ENCODE measurements around the gene FAM53C.
"Not testable (repeated sequence)": the region's sequence is repeated elsewhere in the genome, so short reads cannot be mapped to it uniquely, and the experiment has no call there.

The FAM53C gene

DNA sequence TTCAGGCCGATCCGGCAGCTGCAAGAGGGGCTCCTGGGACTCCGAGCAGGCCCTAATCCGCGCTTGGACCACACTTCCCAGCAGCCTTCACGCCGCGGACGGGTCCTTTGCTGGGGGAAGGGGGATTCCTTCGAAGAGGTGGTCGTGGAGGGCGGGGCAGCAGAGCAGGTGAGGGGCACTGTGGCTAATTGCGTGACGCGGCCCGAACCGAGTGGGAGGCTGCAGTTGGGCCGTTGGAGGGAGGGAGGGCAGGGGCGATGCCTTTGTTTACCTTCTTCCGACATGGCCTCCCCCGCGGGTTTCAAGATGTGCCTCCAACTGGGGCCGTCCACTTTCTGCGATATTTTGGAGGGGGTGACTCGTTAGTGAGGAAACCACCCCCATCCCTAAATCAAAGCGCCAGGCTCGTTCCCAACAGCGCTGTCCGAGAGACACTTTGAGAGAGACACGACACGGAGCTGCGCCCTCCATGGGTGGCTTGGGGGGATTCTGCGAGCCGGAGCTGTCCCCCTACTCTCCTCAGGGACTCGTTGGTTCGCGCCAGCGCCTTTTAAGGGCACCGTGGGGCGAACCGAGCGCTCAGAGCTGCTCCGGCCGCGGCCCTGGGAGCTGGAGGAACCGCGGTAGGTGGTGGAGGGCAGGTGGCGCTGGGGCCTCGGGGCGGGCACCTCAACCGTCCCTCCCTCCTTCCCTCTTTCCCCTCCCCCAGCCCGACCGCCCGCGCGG, at the start of gene FAM53C:
FAM53C (plus strand) TSS at position 582 of the 726 bp plus-strand sequence. CDS start 3,070 bp downstream, outside the sequence.
- peak; percentile 89 for DNase-seq (ENCODE audit: low read depth)

DNA sequence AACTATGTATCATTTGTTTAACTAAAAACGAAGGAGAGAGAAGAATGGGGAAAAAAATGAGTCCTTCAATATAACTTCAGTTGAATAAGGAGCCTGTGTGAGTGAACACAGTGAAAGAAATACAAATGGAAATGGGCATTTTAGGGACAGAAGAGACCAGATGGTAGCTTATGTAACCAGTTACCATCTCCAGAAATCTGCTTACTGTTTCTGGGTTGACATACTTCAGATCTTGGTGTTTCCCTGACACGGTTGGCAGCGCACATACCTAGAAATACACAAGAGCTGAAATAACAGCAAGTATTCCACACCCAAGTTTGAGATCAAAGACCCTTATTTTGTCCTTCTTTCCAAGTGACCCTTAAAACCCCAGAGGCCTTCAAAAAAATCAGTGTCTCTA, 48.8 kb upstream of the FAM53C start:
- DNase-seq (ENCODE audit: low read depth) = no peak

DNA sequence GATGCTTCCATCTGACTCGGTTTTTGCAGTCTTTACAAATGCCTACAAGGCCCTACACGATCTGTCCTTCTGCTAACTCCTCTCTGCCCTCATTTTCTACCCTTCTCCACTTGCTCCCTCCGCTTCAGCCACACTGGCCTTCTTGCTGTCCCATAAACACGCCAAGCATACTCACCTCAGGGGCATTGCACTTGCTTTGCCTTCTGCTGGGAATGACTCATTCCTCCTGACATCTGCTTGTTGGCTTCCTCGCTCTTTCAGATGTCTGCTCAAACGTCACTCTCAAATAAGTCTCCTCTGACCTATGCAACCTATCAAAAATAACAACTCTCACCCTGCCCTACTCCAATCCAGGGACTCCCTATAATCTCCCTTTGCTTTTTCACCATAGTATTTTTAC, 34.7 kb upstream of the FAM53C start:
- no peak for DNase-seq (ENCODE audit: low read depth)

DNA sequence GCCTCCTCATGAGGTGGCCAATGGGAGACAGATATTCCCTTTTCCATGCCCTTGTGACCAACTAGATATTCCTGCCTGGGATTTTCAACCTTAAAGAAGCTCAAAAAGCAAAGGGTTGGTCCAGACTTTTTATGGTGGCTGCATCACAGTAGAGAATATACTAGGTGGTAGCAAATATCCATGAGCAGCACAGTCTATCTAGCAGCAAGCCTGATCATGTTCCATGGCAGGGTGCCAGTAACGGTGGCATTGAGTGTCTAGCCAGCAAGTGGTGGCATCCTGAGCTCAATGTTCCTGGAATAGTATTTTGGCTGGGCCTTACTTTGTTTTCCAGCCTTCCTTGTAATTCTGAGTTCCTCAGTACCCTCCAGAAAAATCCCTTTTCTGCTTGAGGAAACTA, 32.3 kb upstream of the FAM53C start:
- no peak for DNase-seq (ENCODE audit: low read depth)

DNA sequence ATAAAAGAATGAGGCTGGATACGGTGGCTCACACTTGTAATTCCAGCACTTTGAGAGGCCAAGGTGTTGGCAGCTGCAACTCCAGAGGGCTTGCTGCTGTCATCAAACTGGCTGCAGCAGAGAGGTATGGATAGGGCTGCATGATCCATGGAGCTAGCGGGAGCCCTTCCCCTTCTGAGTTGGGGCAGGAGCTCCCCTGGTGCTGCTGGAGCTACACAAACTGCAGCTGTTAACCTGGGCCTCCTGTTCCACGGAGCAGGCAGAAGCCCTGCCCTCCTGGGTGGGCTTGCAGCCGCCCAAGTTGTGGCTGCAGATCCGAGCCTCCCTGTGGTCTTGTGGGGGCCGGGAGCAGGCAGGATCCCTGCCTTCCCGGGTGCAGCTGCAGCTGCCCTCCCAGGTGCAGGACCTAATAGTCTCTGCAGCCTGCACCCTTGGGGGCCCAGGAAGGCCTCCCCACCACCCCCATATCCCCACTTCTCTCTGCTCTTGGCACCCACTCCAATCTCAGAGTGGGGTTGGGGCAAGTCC, 22.3 kb upstream of the FAM53C start:
- DNase-seq (ENCODE audit: low read depth) = no peak

DNA sequence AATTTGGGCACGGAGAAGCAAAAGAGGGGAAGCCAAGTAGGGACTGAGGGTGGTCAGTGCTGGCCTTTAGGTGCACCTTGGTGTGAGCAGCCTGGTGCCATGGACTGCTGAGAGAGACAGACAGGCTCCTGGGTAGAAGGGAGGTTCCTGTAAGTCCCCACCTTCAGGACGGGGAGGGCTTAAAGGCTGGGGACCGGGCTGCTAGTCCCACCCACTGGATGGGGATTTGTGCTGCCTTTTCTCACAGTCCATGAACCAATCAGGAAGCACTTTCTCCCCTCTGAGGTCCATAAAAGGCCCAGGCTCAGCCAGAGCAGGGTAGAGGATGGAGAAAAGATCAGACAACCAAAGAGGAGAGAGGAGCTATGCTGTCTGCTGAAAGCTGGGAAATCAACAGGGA, 21.7 kb upstream of the FAM53C start:
- DNase-seq (ENCODE audit: low read depth) = no peak

DNA sequence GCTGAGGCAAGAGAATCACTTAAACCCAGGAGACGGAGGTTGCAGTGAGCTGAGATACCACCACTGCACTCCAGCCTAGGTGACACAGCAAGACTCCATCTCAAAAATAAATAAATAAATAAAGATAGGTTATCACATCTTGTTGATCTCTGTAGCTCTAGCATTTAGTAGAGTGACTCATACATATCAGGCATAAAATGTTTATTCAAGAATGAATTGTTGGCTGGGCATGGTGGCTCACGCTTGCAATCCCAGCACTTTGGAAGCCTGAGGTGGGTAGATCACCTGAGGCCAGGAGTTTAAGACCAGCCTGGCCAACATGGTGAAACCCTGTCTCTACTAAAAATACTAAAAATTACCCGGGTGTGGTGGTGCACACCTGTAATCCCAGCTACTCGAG, 19.9 kb upstream of the FAM53C start:
- not testable (repeated sequence) for DNase-seq (ENCODE audit: low read depth)

DNA sequence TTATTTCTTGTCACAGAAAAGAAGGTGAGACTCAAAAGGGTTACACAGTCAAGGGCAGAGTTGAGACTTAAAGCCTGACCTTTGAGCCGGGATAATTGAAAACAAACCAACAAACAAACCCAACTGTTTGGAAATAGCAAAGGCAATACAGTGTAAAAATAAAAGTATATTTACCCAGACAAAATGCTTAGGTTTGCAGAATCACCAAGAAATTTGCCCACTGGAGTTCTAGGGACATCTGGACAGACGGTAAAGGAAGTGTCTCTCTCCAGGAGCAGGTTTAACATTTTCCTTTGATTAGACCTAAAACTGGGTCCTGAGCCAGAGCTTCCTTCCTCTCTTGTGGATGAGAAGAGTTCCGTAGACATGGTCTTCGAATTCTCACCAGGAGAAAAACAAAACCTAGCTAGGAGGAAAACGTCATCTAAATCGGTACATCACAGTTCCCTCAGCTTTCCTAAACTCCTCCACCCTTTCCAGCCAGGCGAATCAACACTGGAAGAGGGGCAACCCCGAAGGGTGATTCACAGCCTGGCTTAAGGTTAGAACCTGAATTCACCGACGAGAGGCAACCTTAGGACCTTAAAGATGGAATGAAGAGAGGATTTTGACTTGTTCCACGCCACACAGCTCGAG, 7.1 kb upstream of the FAM53C start:
- no peak for DNase-seq (ENCODE audit: low read depth)

DNA sequence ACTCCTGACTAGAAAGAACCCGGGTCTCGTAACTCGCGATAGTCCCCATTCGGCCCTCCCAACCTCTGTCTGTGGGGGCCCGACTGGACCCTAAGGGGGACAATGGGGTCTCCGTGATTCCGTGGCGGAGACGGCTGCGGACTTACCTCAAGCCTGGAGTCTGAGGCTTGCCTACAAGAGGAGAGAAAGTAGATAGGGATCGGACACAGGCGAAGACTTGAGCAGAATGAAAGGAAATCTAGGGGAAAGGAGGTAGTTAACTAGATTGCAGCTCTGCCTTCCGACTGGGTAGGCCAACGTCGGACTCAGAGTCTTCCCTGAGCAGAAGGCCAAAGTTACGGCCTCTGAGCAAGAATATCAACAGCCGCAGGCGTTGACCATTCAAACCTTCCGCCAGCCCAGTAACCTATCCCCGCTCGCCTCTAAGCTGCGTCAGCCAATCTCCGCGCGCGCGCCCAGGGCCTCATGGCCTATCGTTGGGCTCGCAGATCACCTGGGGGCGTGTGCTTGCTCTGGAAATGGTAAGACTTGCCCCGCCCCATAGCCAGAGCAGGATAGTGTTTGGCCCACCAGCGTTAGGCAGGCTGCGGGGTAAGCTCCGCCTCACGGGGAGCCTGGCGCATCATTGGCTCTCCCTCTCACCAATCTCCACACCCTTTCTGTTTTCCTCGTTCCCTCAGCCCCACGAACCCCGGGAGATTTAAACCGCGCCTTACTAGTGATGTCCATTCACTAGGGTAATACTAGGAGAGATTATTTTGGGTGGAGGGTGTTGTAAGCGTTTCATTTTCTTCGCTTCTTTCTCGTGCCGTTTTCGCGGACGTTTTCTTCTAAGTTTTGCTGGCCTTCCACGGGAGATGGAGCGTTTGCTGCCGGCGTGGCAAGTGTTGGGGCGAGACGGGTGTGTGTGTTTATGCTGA, 6.4 kb upstream of the FAM53C start, which contains the start of gene CDC25C:
CDC25C (minus strand) TSS at position 356 of the 920 bp plus-strand sequence. CDS start 624 bp downstream, outside the sequence.
- peak; percentile 84 for DNase-seq (ENCODE audit: low read depth)

DNA sequence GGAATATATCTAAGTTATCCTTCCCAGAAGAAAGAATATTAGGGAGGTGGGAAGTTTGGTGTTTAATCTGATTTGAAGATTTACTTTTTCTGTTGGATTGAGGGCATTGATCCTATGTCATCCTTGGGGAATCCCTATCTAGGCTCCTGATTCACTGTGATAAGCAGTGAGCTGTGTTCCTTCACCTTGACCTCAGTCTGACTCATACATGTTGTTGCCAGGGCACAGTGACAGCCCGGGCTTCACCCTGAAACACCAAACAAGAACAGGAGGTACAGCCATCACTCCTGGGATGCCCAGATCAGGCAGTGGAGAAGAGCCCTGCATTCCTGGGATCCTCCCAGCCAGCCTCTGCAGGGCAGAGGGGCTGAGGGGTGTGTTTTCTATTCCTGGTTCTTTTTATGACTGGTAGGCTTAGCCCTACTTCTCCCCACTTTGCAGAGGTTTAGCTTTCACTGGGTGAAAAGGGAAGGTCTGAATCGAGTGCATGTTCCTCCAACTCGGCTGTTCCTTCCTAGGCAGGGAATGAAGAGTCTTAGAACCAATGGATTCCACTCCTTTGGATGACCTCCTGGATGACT, 3.1 kb upstream of the FAM53C start:
- DNase-seq (ENCODE audit: low read depth) = no peak

DNA sequence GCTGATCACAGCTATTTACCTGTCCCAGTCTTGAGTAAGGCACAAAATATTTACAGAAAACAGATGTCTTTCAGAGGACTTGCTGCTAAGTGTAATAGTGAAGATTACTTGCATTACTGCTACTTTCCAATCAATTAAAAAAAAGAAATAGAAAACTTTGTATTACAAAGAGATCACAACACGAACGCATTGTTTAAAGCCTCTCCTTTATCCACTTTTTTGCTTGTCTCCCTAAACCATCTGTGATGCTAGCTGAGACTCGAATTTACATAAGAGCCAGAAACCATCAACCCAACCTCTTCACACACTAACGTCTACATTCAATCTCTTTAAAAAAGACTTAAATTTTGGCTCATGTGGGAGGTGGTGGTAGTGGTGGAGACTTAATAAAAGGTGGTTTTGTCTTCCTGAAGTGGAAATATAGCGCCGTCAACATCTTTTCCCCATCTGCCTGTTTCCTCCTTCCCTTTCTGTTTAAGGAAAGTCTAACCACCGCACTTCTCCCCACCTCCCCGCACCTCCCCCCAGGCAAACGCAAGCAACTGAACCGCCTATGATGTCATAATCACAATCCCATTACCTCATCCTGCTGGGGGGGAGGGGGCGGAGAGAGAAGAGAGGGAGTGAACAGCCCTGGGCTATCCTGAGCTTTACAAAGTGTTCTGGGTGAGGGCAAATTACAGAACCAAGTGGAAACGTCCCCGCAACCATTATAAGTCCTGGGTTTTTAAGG, 948 bp upstream of the FAM53C start:
- DNase-seq (ENCODE audit: low read depth) = no peak

DNA sequence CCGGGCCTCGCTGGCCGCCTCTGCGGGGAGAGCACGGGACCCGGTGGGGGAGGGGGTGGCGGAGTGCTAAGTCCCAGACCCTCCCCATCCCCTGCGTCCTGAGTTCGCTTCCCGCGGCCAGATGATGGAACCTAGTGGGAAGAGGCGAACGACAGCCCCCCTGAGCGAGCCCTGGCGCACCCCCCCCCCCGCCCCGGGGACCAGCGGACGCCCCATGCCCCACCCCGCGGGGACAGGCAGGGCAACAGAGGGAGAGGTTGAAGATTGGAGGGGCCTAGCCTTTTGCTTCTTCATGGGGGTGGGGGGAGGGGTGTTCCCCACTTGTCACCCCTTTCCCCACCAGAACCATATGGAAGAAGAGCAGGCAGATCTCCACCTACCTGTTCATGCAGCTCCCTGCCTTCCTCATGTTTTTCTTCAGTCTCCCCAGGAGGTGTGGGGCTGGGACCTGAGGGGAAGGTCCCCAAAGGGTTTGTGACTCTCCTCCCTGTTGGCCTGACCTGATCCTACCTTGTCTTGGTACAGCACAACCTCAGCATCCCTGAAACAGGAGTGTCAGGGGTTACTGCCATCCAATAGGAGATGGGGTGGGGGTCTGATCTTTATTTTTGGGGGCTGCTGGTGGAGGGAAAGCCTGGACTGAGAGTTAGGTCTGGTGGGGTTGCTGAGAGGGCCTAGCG, 485 bp downstream of the FAM53C start:
- DNase-seq (ENCODE audit: low read depth) = no peak

DNA sequence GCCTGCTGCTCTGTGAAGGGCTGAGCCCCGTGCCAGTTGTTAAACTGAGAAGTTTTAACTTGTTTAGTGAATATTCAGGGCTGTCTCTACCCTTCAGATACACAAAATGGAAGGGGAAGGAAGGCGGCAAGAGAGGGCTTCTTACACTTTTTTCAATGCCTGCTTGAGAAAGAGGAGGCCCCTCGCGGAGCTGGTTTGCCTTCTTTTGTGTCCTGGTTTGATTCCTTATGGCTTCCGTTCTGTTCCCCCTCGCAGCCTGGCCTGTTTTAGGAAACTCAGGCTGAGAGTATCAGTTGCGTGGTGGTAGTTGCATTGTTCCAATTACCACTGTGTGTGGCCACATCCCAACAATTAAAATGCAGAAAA, 1.0 kb downstream of the FAM53C start:
- DNase-seq (ENCODE audit: low read depth) = no peak

DNA sequence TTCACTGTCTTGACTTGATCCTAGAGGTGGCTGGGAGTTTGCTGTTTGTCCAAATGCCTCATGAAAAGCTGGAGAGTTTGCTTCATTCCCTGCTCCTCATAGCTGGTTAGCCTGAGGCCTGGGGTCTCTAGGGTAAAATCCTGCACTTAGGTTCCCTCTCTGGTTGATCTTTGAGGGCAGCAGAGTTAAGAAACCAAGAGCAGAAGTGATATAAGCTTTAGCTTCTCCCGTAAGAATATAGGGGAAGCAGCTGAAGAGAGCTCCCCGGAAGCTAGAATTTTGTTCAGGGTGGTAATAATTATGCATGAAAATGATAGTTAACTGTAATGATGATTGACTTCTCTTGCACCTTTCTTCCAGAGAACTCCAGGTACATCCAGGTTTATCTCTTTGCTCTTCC, 1.4 kb downstream of the FAM53C start:
- no peak for DNase-seq (ENCODE audit: low read depth)

DNA sequence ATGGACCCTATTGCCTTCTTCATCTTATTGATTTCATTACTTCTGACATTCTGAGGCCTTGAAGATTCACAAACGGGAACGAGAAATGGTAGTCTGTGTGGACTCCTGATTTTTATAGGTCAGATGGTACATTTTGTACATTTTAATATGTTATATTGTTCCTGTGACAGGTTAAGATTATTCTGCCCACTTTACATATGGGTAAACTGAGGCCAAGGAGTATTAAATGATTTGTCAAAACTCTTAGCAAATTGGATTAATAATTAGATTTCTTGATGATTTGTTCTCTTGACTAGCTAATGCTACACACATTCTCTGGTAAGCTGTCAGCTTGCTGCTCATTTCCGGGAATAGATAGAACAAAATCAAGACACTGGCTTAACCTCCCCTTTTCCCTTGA, 1.9 kb downstream of the FAM53C start:
- DNase-seq (ENCODE audit: low read depth) = no peak

DNA sequence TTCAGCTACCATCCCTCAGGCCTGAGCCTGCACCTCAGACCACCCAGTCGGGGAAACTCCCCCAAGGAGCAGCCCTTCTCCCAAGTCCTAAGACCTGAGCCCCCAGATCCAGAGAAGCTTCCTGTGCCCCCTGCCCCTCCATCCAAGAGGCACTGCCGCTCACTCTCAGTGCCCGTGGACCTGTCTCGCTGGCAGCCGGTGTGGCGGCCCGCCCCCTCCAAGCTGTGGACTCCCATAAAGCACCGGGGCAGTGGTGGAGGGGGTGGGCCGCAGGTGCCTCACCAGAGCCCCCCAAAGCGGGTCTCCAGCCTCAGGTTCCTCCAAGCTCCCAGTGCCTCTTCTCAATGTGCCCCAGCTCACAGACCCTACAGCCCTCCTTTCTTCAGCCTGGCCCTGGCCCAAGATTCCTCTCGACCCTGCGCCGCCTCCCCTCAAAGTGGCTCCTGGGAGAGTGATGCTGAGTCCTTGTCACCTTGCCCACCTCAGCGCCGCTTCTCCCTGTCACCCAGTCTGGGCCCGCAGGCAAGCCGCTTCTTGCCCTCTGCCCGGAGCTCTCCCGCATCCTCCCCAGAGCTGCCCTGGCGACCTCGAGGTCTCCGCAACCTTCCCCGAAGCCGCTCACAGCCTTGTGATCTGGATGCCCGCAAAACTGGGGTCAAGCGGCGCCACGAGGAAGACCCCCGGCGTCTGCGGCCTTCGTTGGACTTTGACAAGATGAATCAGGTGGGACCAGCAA, 7.0 kb downstream of the FAM53C start:
- DNase-seq (ENCODE audit: low read depth) = no peak

DNA sequence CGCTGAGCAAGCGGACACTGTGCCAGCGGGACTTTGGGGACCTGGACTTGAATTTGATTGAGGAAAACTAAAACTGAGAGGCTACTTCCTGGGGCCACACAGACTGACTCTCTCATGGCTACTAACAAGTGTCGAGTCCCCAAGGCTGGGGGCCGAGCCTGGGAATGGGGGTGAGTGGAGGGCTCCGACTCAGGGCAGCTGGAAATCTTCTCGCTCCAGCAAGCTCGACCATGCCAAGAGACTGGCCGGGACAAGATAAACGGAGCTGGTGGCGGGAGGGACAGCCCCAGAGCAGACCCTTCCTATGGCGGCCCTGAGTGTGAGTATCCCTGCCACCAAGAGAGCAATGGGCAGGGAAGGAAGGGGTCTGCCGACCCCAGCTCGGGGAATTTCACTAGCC, 8.8 kb downstream of the FAM53C start:
- DNase-seq (ENCODE audit: low read depth) = no peak

DNA sequence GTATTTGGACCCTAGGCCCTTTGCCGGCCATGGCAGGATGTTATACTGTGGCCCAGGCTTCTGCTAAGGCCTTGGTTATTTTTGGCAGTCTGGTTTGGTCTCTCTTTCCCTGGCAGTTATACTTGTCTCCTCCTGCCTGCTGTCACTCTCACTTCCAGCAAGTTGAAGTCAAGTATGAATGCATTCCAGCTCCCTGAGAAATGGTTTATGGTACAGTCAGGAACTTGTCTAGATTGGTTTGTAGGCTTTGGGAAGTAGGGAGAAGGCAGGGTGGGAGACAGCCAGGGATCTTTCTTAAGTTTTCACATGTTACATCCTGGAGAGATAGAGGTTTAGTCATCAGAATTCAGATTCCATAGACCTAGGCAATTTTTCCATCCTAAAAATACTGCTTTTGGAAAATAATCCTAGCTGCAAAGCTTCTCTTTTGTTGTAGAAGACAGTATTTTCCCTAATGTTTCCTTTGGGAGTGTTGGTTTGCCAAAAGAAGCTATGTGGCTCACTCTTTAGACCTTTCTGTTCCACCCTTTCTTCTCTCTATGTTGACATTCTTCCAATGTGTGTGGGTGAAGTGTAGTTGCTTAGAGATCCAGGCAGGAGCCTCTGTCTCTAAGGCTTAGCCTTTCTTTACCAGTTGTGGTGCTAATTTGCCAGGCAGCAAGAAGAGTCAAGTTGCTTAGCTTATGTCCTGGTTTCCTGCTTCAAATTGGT, 11.9 kb downstream of the FAM53C start:
- no peak for DNase-seq (ENCODE audit: low read depth)

DNA sequence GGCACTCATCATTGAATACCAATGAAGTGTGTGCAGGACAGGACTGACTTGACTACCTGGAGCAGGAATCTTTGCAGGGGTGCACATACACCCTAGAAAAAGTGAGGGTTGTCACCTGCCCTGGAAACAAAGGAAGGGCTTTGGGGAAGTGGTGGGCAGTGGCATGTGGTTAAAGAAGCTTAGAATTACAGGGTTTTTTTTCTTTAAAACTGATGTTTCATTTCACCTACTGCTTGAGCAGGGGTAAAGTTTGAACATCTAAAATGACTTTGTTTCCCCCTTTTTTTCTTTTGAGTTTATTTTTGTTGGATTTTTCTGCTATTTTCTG, 12.5 kb downstream of the FAM53C start:
- no peak for DNase-seq (ENCODE audit: low read depth)

DNA sequence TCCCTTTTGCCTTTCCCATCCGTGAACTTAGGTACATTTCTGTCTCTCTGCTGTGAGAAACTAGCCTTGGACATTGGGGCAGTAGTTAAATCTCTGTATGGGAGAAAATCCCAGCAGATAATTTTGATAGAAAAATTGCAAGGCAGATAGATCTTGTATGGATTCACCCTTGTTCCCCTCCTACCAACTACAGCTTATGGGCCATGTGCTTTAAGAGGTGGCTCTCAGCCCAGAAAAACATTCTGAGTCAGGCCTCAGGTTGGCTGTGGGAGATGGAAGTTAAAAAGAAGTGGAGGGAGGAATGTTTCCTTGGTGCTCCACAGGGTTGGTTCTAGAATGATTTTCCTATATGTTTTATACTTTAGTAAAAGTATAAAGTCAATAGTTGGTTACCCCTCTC, 13.0 kb downstream of the FAM53C start:
- no peak for DNase-seq (ENCODE audit: low read depth)

Measured in stimulated activated CD8-positive, alpha-beta memory T cell treated with anti-CD3 and anti-CD28 coated beads, Interleukin-15, amount 100 ng/mL, for 24 hours (primary cell).